Endothelial cell of umbilical vein (primary cell): Measurements from ENCODE around the gene SYNGAP1. TPM values are rescaled to one million over a fixed set of nuclear protein-coding genes. Genes with fewer than 3 reads are reported as not detected.

Experiments used
- BruUV-seq: library from RNA; stranded (reverse); fragments of 400-500 nt; replicated peaks from 2 replicates; lab custom pipeline; 2021; lab: Mats Ljungman, UMichigan
- CTCF ChIA-PET: fragments of 300-600, 350-600 bp; sonication (Branson Sonifier 250); formaldehyde crosslinking; loops from one replicate; lab custom pipeline; 2021; ENCODE audit warnings: antibody characterized with exemption, inconsistent platforms; lab: Charles Lee
- POLR2A ChIA-PET: fragments of 300-600, 350-600 bp; sonication (Branson Sonifier 250); formaldehyde crosslinking; loops from one replicate; lab custom pipeline; 2021; ENCODE audit warnings: antibody characterized with exemption, inconsistent platforms; lab: Charles Lee
- DNase-seq: peaks from one replicate; pipeline ENCODE4 v3.0.0-alpha.2; 2011; ENCODE audit warnings: low read depth, low spot score
- FAIRE-seq: peaks from 2 replicates; lab custom pipeline; 2011; peaks lifted over from hg19 to GRCh38; lab: Jason Lieb, UNC
- H2AFZ ChIP-seq: 2 replicates; pipeline ENCODE4 v1.6.0; 2012; ENCODE audit warnings: low read depth, low read length, control low read depth, inconsistent platforms
- H3K27ac ChIP-seq: 2 replicates; pipeline ENCODE4 v1.5.1; 2011; ENCODE audit warnings: low read depth, mild to moderate bottlenecking, control low read depth, low read length, moderate library complexity; ENCODE audit not compliant: insufficient read depth
- H3K27me3 ChIP-seq, 2 experiments: 2 replicates each; pipeline versions ENCODE4 v1.6.0 to v1.6.1; 2011; ENCODE audit warnings: low read length in 2 of 2, mixed read lengths in 1 of 2; ENCODE audit not compliant: control insufficient read depth in 2 of 2, insufficient read depth in 2 of 2
- H3K36me3 ChIP-seq, 2 experiments: 2 replicates in 1 of 2; 3 replicates in 1 of 2; pipeline ENCODE4 v1.5.1; 2011; ENCODE audit warnings: low read length in 2 of 2, mild to moderate bottlenecking in 1 of 2, moderate library complexity in 1 of 2; ENCODE audit not compliant: control insufficient read depth in 2 of 2, insufficient read depth in 2 of 2; ENCODE audit errors: extremely low read depth in 1 of 2
- H3K4me1 ChIP-seq: 3 replicates; pipeline ENCODE4 v1.5.1; 2011; ENCODE audit warnings: mild to moderate bottlenecking, low read length; ENCODE audit not compliant: control insufficient read depth, insufficient read depth; ENCODE audit errors: extremely low read depth
- H3K4me2 ChIP-seq: 2 replicates; pipeline ENCODE4 v1.6.1; 2011; ENCODE audit warnings: low read length, control low read depth, mixed read lengths; ENCODE audit not compliant: insufficient read depth
- H3K4me3 ChIP-seq, 3 experiments: fragments of 200-600 bp in 1 of 3; sonication (generic), shearing (Covaris generic) in 1 of 3; replicated peaks in 1 of 3; 2 replicates each; pipeline ENCODE4 v1.5.1; 2011 to 2016; ENCODE audit warnings: control low read depth in 3 of 3, low read length in 3 of 3, mild to moderate bottlenecking in 2 of 3, inconsistent platforms in 1 of 3, low read depth in 1 of 3, moderate library complexity in 1 of 3; ENCODE audit not compliant: insufficient read depth in 1 of 3
- H3K79me2 ChIP-seq: 2 replicates; pipeline ENCODE4 v1.6.0; 2012; ENCODE audit warnings: low read length, inconsistent platforms; ENCODE audit not compliant: control insufficient read depth, insufficient read depth
- H3K9ac ChIP-seq: replicated peaks from 2 replicates; pipeline ENCODE3; 2011; ENCODE audit warnings: low read length, control low read depth; ENCODE audit not compliant: insufficient read depth; ENCODE audit errors: extremely low read depth
- H3K9me1 ChIP-seq: replicated peaks from 3 replicates; pipeline ENCODE4 v1.6.0; 2011; ENCODE audit warnings: mild to moderate bottlenecking, low read length; ENCODE audit not compliant: control insufficient read depth, insufficient read depth; ENCODE audit errors: extremely low read depth
- H3K9me3 ChIP-seq: replicated peaks from 2 replicates; pipeline ENCODE4 v1.5.1; 2012; ENCODE audit warnings: low read length, inconsistent platforms; ENCODE audit not compliant: control insufficient read depth, insufficient read depth
- H4K20me1 ChIP-seq: replicated peaks from 2 replicates; pipeline ENCODE3; 2011; ENCODE audit warnings: mild to moderate bottlenecking, low read length; ENCODE audit not compliant: control insufficient read depth, insufficient read depth; ENCODE audit errors: extremely low read depth
- EZH2 ChIP-seq: IDR thresholded peaks from 2 replicates; pipeline ENCODE4 v1.6.1; 2012; ENCODE audit warnings: borderline replicate concordance, low read depth, mild to moderate bottlenecking, moderate library complexity, low read length, inconsistent platforms; ENCODE audit not compliant: severe bottlenecking
- FOS ChIP-seq: IDR thresholded peaks from 2 replicates; pipeline ENCODE4 v1.6.1; 2011; ENCODE audit warnings: mild to moderate bottlenecking, low read length, moderate library complexity, borderline replicate concordance; ENCODE audit not compliant: insufficient read depth
- JUN ChIP-seq: IDR thresholded peaks from 2 replicates; pipeline ENCODE4 v1.6.1; 2011; ENCODE audit warnings: borderline replicate concordance, low read depth; ENCODE audit not compliant: insufficient read length, insufficient read depth
- MAX ChIP-seq: IDR thresholded peaks from 2 replicates; pipeline ENCODE4 v1.6.1; 2011; ENCODE audit not compliant: insufficient read depth, insufficient read length
- POLR2A ChIP-seq: IDR thresholded peaks from 2 replicates; pipeline ENCODE4 v1.6.1; 2012; ENCODE audit warnings: low read depth, mild to moderate bottlenecking, control low read depth, low read length
- POLR2AphosphoS5 ChIP-seq: IDR thresholded peaks from 2 replicates; pipeline ENCODE4 v1.6.1; 2012; ENCODE audit warnings: low read depth, mild to moderate bottlenecking, control low read depth, low read length, moderate library complexity; ENCODE audit not compliant: insufficient read depth
- dilution Hi-C: fragments of 300-500 bp; cut with MboI; formaldehyde crosslinking; loops from one replicate; pipeline ENCODE4 v1.15.0; 2019; ENCODE audit warnings: low sequenced_read_pairs; ENCODE audit not compliant: extremely low pct_ligation_motif_present
- intact Hi-C: fragments of 100-400 bp; cut with micrococcal nuclease; formaldehyde crosslinking; loops from one replicate; pipeline ENCODE4 v1.10.0; 2022
- polyA plus RNA-seq, 4 experiments: library from polyadenylated mRNA; depleted of rRNA in 3 of 4; stranded (reverse) in 3 of 4; unstranded in 1 of 4; fragments of >200 nt; gene quantifications; 2 replicates each; pipeline versions ENCODE4 v1.2.1 to v1.2.3, GENCODE V29; 2011 to 2012; ENCODE audit warnings: missing spikeins in 1 of 4
- total RNA-seq: library from RNA; stranded (reverse); gene quantifications from 2 replicates; pipeline ENCODE4 v1.2.3, GENCODE V29; 2021

Gene SYNGAP1
- total and polyA plus RNA-seq, 2 donors (not counting 3 experiments of a cell fraction or from before 2014, with no cell fraction given) = 7.3 to 15.1 TPM

- Histone ChIP-seq H3K36me3 (peaks cover 0 to 21% of the 10 kb centered on the region in 2 experiments), H3K9me1 (no peaks in the 10 kb centered on the region), H2AFZ (peak overlapping the region; percentile 64), H3K27me3 (peaks cover 4 to 11% of the 10 kb centered on the region in 2 experiments), H3K4me1 (peaks cover 20% of the 10 kb centered on the region), H4K20me1 (no peaks in the 10 kb centered on the region), H3K9me3 (no peaks in the 10 kb centered on the region), H3K79me2 (peaks cover 12% of the 10 kb centered on the region), H3K9ac (peak overlapping the region; percentile 40), H3K4me2 (peak overlapping the region; percentile 70), H3K4me3 (peak overlapping the region; percentile 36 to 63 (median 50)), H3K27ac (peak overlapping the region; percentile 36)
- POLR2A ChIA-PET = no interaction called here
- FAIRE-seq (peak; percentile 84), DNase-seq (peak; percentile 30)
- BruUV-seq = TSS peak; percentile 70
- intact Hi-C loops = loop anchor here (1.0 to 10.0 kb wide), 2 partner anchors 8 to 443 kb away; no protein-coding TSS in a partner anchor
- dilution Hi-C loops = no loop called here
- TF ChIP-seq JUN = peak; percentile 25
- peak; percentile 47 for TF ChIP-seq FOS
- TF ChIP-seq EZH2 = no peak
- TF ChIP-seq POLR2AphosphoS5 = no peak
- TF ChIP-seq POLR2A = peak; percentile 2
- TF ChIP-seq MAX = no peak
- CTCF ChIA-PET = interaction anchor here (4.7 kb wide), 1 partner anchor 8 kb away, joined by 14 read pairs; no protein-coding TSS in a partner anchor
Observed at GRCh38 chr6:33417128-33417902, 2.5 kb upstream of the SYNGAP1 start.
